Stimulated activated effector memory CD8-positive, alpha-beta T cell treated with anti-CD3 and anti-CD28 coated beads, Interleukin-12 subunit alpha, Interleukin-12 subunit beta, amount 100 ng/mL, for 72 hours (primary cell): ENCODE measurements around the gene PNKD.
A peak's percentile ranks its signal among the peaks of the same experiment; 100 is the strongest.
"Not testable (repeated sequence)": the region's sequence is repeated elsewhere in the genome, so short reads cannot be mapped to it uniquely, and the experiment has no call there.

ENCODE experiments used
- ATAC-seq: fragments of 150-1000 bp; cut with Tn5 transposase; 2 replicates; pipeline ENCODE4 v1.10.0; 2021
- DNase-seq, 2 donors: peaks; one replicate each; pipeline ENCODE4 v3.0.0; 2021 to 2022; ENCODE audit warnings: low spot score in 2 of 2
- H3K27ac Mint-ChIP-seq: one replicate; pipeline ENCODE4 v1.8.0; 2022; ENCODE audit warnings: mild to moderate bottlenecking, mixed read lengths
- H3K36me3 Mint-ChIP-seq: one replicate; pipeline ENCODE4 v1.8.0; 2022; ENCODE audit warnings: mild to moderate bottlenecking, mixed read lengths
- H3K4me1 Mint-ChIP-seq: one replicate; pipeline ENCODE4 v1.8.0; 2022; ENCODE audit warnings: mixed read lengths
- H3K4me3 Mint-ChIP-seq: one replicate; pipeline ENCODE4 v1.8.0; 2022; ENCODE audit warnings: mild to moderate bottlenecking, mixed read lengths
- H3K9me3 Mint-ChIP-seq: one replicate; pipeline ENCODE4 v1.8.0; 2022; ENCODE audit warnings: mixed read lengths

Gene PNKD

GRCh38 chr2:218310853-218311540 is 40.7 kb downstream of the PNKD start:
- no peak overlapping the region for H3K27ac Mint-ChIP-seq

GRCh38 chr2:218311541-218312266 is 41.4 kb downstream of the PNKD start:
- not testable (repeated sequence) for H3K4me3 Mint-ChIP-seq, H3K27ac Mint-ChIP-seq, ATAC-seq, H3K36me3 Mint-ChIP-seq, H3K9me3 Mint-ChIP-seq, DNase-seq
- peaks cover 12% of the 10 kb centered on the region for H3K4me1 Mint-ChIP-seq

More at GRCh38 chr2:218310853-218311540, 40.7 kb downstream of the PNKD start:
- H3K4me3 Mint-ChIP-seq: no peak overlapping the region
- peaks cover 5% of the 10 kb centered on the region for H3K4me1 Mint-ChIP-seq
- DNase-seq: no peak
- no peaks in the 10 kb centered on the region for H3K9me3 Mint-ChIP-seq
- no peaks in the 10 kb centered on the region for H3K36me3 Mint-ChIP-seq
- ATAC-seq: no peak

DNA sequence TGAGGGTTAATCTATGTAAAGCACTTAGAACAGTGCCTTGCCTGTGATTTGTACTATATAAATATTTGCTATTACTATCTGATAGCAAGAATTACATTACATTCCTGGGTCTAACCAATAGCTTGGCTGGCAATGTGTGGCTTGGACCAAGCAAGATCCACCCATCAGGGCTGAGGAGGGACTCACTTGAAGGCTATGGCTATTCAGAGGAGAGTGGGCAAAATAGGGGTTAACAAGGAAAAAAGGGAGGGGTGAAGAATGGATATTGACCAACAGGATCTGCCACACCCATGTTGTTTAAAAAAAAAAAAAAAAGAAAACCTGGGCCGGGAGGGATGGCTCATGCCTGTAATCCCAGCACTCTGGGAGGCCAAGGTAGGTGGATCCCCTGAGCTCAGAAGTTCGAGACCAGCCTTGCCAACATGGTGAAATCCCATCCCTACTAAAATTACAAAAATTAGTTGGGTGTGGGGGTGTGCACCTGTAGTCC is 42.0 kb downstream of the PNKD start:
- DNase-seq (no peak), ATAC-seq (no peak)
- no peak overlapping the region for H3K4me3 Mint-ChIP-seq
- peaks cover 18% of the 10 kb centered on the region for H3K4me1 Mint-ChIP-seq
- no peak overlapping the region for H3K27ac Mint-ChIP-seq
- no peaks in the 10 kb centered on the region for H3K9me3 Mint-ChIP-seq
- no peaks in the 10 kb centered on the region for H3K36me3 Mint-ChIP-seq

GRCh38 chr2:218313356-218313755 is 43.0 kb downstream of the PNKD start:
- Mint-ChIP-seq H3K4me3 (no peak overlapping the region), H3K36me3 (no peaks in the 10 kb centered on the region), H3K27ac (no peak overlapping the region), H3K4me1 (peaks cover 26% of the 10 kb centered on the region), H3K9me3 (no peaks in the 10 kb centered on the region)
- DNase-seq (no peak), ATAC-seq (no peak)

- H3K27ac Mint-ChIP-seq, H3K9me3 Mint-ChIP-seq, ATAC-seq, H3K4me3 Mint-ChIP-seq, DNase-seq, H3K36me3 Mint-ChIP-seq: not testable (repeated sequence)
- peaks cover 26% of the 10 kb centered on the region for H3K4me1 Mint-ChIP-seq
Measured at GRCh38 chr2:218314764-218315163, 44.4 kb downstream of the PNKD start.

DNA sequence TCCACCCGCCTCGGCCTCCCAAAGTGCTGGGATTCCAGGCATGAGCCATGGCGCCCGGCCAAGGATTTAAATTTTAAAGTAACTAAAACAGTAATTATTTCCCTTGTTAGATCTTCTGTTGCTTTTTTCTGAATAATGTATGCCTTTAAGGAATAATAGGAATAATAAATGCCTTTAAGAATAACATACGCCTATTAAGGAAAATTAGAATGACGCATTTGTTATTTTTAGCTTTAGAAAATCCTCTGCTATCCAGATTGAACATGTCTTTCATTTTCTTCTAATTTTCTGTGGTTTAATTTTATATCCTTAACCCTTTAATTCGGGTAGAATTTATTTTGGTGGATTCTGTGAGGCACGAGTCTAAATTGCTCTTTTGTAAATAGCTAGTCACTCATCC is 45.1 kb downstream of the PNKD start:
- H3K27ac Mint-ChIP-seq: no peak overlapping the region
- no peaks in the 10 kb centered on the region for H3K36me3 Mint-ChIP-seq
- no peak for DNase-seq
- peaks cover 26% of the 10 kb centered on the region for H3K4me1 Mint-ChIP-seq
- no peak overlapping the region for H3K4me3 Mint-ChIP-seq
- H3K9me3 Mint-ChIP-seq: no peaks in the 10 kb centered on the region
- no peak for ATAC-seq

- DNase-seq: no peak
- peaks cover 29% of the 10 kb centered on the region for H3K4me1 Mint-ChIP-seq
- H3K9me3 Mint-ChIP-seq: no peaks in the 10 kb centered on the region
- H3K36me3 Mint-ChIP-seq: no peaks in the 10 kb centered on the region
- no peak overlapping the region for H3K4me3 Mint-ChIP-seq
- H3K27ac Mint-ChIP-seq: peak overlapping the region; percentile 88
- no peak for ATAC-seq
Measured at GRCh38 chr2:218317303-218317630, 46.9 kb downstream of the PNKD start.

DNA sequence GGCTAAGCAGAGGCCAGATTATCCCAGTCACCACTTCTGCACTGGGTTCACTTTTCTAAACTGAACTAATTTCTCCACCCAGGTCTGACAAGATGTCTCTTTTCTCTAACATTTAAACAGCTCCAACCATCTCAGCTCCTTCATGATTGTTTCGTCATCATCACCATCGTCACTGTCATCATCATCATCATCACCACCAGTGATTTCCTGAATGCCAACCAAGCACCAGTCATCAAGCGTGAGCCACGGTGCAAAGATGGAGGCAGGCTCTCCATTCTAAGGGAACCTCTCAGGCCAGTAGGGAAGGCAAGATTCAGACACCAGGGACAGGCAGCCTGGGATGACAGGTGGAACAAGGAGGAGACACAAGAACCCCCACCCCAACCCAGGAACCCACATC is 47.5 kb downstream of the PNKD start:
- DNase-seq: no peak
- H3K9me3 Mint-ChIP-seq: no peaks in the 10 kb centered on the region
- no peak overlapping the region for H3K4me3 Mint-ChIP-seq
- H3K27ac Mint-ChIP-seq: peak overlapping the region; percentile 88
- H3K4me1 Mint-ChIP-seq: peaks cover 35% of the 10 kb centered on the region
- ATAC-seq: no peak
- H3K36me3 Mint-ChIP-seq: no peaks in the 10 kb centered on the region

DNA sequence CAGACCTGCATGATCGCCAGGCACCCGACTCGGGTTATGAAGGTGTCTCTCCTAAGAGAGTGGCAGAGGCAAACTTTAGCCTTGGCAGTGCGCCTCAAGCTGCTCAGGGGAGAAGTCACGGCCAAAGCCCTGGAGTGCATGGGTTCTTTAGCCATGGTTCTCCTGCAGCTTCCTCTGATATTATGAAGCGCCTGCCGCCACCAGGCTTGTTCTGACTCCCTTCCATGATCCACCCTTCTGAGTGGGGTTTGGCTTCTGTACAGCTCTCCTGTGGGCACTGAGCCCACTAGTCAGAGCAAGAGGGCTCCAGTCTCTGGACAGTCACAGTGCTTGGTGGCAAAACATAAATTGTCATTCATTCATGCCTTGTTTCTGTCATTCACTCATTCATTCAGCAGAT is 47.9 kb downstream of the PNKD start:
- H3K4me3 Mint-ChIP-seq: no peak overlapping the region
- no peak for ATAC-seq
- H3K4me1 Mint-ChIP-seq: peaks cover 35% of the 10 kb centered on the region

DNA sequence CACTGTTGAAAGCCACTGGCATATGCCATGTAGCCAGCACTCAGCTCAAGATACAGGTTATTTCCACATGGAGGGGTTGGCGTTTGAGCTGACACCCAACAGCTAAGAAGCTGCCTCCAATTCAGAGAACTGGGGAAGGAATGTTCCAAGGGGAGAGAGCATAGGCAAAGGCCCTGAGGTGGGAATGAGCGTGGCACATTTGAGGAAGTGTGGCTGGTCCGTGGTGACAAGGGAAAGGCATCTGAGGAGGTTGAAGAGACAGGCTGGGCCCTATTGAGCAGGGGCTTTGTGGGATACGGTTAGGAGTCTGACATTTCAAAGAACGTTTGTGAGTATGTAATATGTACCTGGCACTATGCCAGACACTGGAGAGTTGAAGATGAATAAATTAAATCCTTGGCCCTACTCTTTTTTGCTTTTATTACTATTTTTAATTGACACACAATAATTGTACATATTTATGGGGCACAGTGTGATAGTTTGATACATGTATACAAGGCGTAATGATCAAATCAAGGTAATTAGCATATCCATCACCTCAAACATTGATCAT is 49.6 kb downstream of the PNKD start:
- Mint-ChIP-seq H3K4me1 (peaks cover 46% of the 10 kb centered on the region), H3K36me3 (no peaks in the 10 kb centered on the region), H3K27ac (no peak overlapping the region), H3K9me3 (no peaks in the 10 kb centered on the region), H3K4me3 (no peak overlapping the region)
- DNase-seq (no peak), ATAC-seq (no peak)

More for the DNA sequence above, 47.9 kb downstream of the PNKD start:
- Mint-ChIP-seq H3K9me3 (no peaks in the 10 kb centered on the region), H3K27ac (no peak overlapping the region), H3K36me3 (no peaks in the 10 kb centered on the region)
- no peak for DNase-seq

DNA sequence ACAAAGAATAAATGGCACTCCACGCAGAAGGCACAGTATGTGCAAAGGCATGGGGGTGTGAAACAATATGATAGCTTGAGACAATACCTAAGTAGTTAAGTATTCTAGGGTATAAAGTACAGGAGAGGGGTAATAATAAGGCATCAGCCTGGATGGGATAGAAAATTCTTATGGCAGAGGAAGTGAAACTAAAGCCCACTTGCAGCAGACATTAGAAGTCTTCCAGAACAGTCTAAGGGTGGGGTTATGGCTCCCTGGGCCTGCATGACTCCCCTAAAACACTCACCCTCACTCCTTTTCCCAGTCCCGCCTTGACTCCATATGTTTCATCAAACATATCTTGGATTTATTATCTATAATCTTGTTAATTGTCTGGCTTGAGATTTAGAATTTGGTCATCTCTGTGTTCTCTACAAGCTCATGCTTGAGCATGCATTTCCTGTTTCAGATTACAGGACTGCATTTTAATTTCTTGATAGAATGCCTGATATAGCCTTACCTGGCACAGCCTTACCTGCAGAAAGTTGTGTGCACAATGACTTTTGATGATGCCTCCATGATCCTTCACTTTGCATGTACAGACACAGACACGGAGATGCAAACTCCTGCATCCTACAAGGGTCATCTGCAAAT is 50.5 kb downstream of the PNKD start:
- Mint-ChIP-seq H3K4me3 (no peak overlapping the region), H3K9me3 (no peaks in the 10 kb centered on the region), H3K4me1 (peaks cover 42% of the 10 kb centered on the region), H3K36me3 (no peaks in the 10 kb centered on the region), H3K27ac (no peak overlapping the region)
- no peak for ATAC-seq
- no peak for DNase-seq

GRCh38 chr2:218322768-218323525 is 52.6 kb downstream of the PNKD start:
- peak; percentile 78 for ATAC-seq
- H3K27ac Mint-ChIP-seq: no peak overlapping the region

DNA sequence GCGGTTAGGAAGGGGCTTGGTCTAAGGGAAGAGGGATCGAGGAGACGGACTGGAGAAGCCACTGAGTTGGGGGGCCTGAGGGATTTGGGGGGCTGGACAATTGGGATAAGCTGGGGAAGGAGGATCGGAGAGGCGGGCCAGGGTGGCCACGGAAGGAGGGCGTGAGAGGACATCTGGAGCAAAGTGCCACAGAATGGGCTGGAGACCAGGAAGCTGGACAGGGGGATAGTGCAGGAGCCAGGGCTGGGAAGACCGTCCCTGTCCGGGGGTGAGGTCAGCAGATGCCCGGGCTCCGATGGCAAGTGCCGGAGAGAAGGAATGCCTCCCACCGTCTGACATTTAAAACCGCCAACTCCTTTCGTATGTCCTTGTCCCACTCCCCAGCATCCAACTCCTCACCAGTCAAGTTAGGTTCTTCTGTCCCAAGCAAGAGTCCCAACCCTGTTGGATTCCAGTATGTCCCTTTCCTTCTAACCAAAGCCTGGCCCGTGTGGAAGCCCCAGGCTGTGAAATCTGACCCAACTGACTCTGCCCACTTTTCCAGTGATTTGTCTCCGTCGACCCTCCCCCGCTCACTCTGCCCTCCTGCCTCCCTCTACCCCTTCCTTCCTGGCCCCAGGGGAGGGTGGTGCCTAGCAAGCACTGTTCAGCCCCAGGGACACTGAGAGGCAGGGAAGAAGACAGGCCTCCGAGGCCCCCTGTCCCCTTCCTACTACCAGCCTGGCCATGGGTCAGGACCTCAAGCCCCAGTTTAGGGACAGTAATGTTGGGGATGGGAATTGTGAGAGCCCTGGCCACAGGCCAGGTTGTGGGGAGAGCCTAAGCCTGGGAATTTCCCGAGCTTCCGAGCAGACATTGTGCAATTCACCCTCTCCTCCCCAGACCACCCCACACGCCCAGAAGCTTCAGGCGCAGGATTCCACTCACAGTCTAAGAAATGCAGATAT is 53.5 kb downstream of the PNKD start:
- no peak overlapping the region for H3K27ac Mint-ChIP-seq

More at GRCh38 chr2:218322768-218323525, 52.6 kb downstream of the PNKD start:
- Mint-ChIP-seq H3K36me3 (no peaks in the 10 kb centered on the region), H3K9me3 (no peaks in the 10 kb centered on the region), H3K4me1 (peaks cover 21% of the 10 kb centered on the region), H3K4me3 (peak overlapping the region; percentile 77)
- DNase-seq: peak; percentile 47 to 73

DNA sequence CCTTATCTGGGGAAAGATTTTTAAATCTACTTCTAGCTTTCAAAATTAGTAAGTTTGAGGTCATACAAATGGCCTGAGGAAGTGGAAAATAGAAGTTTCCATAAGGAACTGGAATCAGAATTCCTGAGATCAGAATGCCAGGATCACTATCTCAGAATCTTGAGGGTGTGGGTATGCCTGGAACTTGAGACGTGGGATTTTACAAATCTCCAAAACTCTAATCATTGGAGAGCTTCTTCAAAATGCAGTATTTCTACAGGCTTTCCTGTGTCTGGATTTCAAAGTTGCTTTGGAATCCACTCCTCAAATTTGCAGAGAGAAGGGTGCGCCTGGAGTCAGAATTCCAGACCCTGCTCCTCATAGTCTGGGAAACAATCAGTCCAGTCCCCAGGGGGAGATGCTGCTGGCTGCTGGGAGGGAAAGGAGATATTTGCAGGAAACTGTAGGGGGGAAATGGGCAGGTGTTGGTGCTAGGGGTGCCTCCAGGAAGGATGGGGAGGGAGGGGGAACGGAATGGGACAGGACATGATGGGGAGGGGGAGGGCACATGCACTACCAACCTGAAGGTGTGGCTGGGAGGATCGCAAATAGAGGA is 55.3 kb downstream of the PNKD start:
- no peaks in the 10 kb centered on the region for H3K36me3 Mint-ChIP-seq
- no peak for DNase-seq
- H3K27ac Mint-ChIP-seq: no peak overlapping the region
- H3K9me3 Mint-ChIP-seq: no peaks in the 10 kb centered on the region
- ATAC-seq: no peak
- peaks cover 25% of the 10 kb centered on the region for H3K4me1 Mint-ChIP-seq
- H3K4me3 Mint-ChIP-seq: no peak overlapping the region

More for the DNA sequence above, 53.5 kb downstream of the PNKD start:
- Mint-ChIP-seq H3K36me3 (no peaks in the 10 kb centered on the region), H3K4me1 (peaks cover 20% of the 10 kb centered on the region), H3K9me3 (no peaks in the 10 kb centered on the region), H3K4me3 (peak overlapping the region; percentile 77)
- DNase-seq: no peak
- no peak for ATAC-seq
